ENCODE data around the gene PLOD1.
A peak's percentile ranks its signal among the peaks of the same experiment; 100 is the strongest.

The PLOD1 gene

GRCh38 chr1:11982010-11982392, 47.5 kb downstream of the PLOD1 start:
- Histone ChIP-seq H3K79me2 (ENCODE audit: insufficient read depth, low read length) (peaks cover 53% of the 10 kb centered on the region), H3K27ac (ENCODE audit: low read depth, low read length) (peak overlapping the region; percentile 24; the same call in 1 of the 2 replicates), H3K9me2 (replicated peaks; ENCODE audit: insufficient read depth, low read length) (no peaks in the 10 kb centered on the region), H3K4me2 (ENCODE audit: low read depth, low read length, poor library complexity, severe bottlenecking) (peak overlapping the region; percentile 78), H2AFZ (ENCODE audit: low read depth, low read length, severe bottlenecking) (no peak overlapping the region), H3K36me3 (ENCODE audit: low read length) (no peaks in the 10 kb centered on the region), H3K9me3 (ENCODE audit: insufficient read depth, low read length) (no peaks in the 10 kb centered on the region), H3K9ac (ENCODE audit: low read length) (peak overlapping the region; percentile 22; the same call in 1 of the 2 replicates), H3K4me3 (ENCODE audit: insufficient read depth, low read length, poor library complexity, severe bottlenecking) (peak overlapping the region; percentile 2), H3K27me3 (ENCODE audit: low read length) (no peaks in the 10 kb centered on the region), H4K20me1 (ENCODE audit: low read depth, low read length) (no peaks in the 10 kb centered on the region), H3F3A (ENCODE audit: insufficient read depth) (no peaks in the 10 kb centered on the region)
- peak; percentile 20 for TF ChIP-seq CTCF (IDR thresholded peaks at IDR 0.05; ENCODE audit: insufficient read depth, low read length, poor library complexity, severe bottlenecking)
- TF ChIP-seq EZH2phosphoT487 (conservative IDR thresholded peaks at IDR 0.05; ENCODE audit: low read length): no peak

DNA sequence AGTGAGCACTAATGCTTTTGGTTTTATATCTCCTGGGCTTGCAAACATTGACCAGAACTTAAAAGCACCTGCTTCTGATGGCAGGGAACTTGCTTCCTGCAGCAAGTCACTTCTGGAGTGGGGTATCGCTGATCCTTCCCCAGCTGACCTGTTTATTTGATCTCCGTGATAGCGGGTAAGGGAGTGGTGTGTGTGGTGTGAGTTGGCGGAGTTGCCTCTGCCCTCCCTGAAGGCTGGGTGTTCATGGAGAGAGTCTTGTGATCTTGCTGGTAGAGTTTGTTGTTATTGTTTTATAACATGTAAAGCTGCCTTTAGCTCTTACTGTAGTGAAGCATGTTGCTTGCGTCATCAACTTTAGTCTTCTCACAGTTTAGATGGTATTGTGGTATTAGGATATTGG, 49.6 kb downstream of the PLOD1 start:
- Histone ChIP-seq H3K4me3 (ENCODE audit: insufficient read depth, low read length, poor library complexity, severe bottlenecking) (no peak overlapping the region), H3K36me3 (ENCODE audit: low read length) (no peaks in the 10 kb centered on the region), H3K9ac (ENCODE audit: low read length) (no peak overlapping the region), H3K9me2 (replicated peaks; ENCODE audit: insufficient read depth, low read length) (no peaks in the 10 kb centered on the region), H3K27me3 (ENCODE audit: low read length) (no peaks in the 10 kb centered on the region), H3K27ac (ENCODE audit: low read depth, low read length) (no peak overlapping the region), H2AFZ (ENCODE audit: low read depth, low read length, severe bottlenecking) (no peak overlapping the region), H3K4me2 (ENCODE audit: low read depth, low read length, poor library complexity, severe bottlenecking) (no peak overlapping the region), H3K79me2 (ENCODE audit: insufficient read depth, low read length) (peaks cover 61% of the 10 kb centered on the region), H3F3A (ENCODE audit: insufficient read depth) (no peaks in the 10 kb centered on the region), H4K20me1 (ENCODE audit: low read depth, low read length) (no peaks in the 10 kb centered on the region), H3K9me3 (ENCODE audit: insufficient read depth, low read length) (no peaks in the 10 kb centered on the region)
- TF ChIP-seq CTCF (IDR thresholded peaks at IDR 0.05; ENCODE audit: insufficient read depth, low read length, poor library complexity, severe bottlenecking): no peak
- no peak for TF ChIP-seq EZH2phosphoT487 (conservative IDR thresholded peaks at IDR 0.05; ENCODE audit: low read length)

GRCh38 chr1:11984576-11984975, 50.1 kb downstream of the PLOD1 start:
- Histone ChIP-seq H3K79me2 (ENCODE audit: insufficient read depth, low read length) (peaks cover 62% of the 10 kb centered on the region), H3K9me2 (replicated peaks; ENCODE audit: insufficient read depth, low read length) (no peaks in the 10 kb centered on the region), H2AFZ (ENCODE audit: low read depth, low read length, severe bottlenecking) (no peak overlapping the region), H3K9ac (ENCODE audit: low read length) (no peak overlapping the region), H3K27me3 (ENCODE audit: low read length) (no peaks in the 10 kb centered on the region), H3F3A (ENCODE audit: insufficient read depth) (no peaks in the 10 kb centered on the region), H3K9me3 (ENCODE audit: insufficient read depth, low read length) (no peaks in the 10 kb centered on the region), H4K20me1 (ENCODE audit: low read depth, low read length) (no peaks in the 10 kb centered on the region), H3K27ac (ENCODE audit: low read depth, low read length) (no peak overlapping the region), H3K36me3 (ENCODE audit: low read length) (no peaks in the 10 kb centered on the region), H3K4me2 (ENCODE audit: low read depth, low read length, poor library complexity, severe bottlenecking) (no peak overlapping the region), H3K4me3 (ENCODE audit: insufficient read depth, low read length, poor library complexity, severe bottlenecking) (no peak overlapping the region)
- no peak for TF ChIP-seq CTCF (IDR thresholded peaks at IDR 0.05; ENCODE audit: insufficient read depth, low read length, poor library complexity, severe bottlenecking)
- no peak for TF ChIP-seq EZH2phosphoT487 (conservative IDR thresholded peaks at IDR 0.05; ENCODE audit: low read length)
